GM12878 (cell line): ENCODE measurements around the gene MB. TPM values are rescaled to one million over a fixed set of nuclear protein-coding genes. Genes with fewer than 3 reads are reported as not detected.

ENCODE experiments used
- ATAC-seq: fragments of 200-7000 bp; cut with Tn5 transposase; 3 replicates; pipeline ENCODE4 v1.9.1; 2020; ENCODE audit warnings: mild to moderate bottlenecking, moderate library complexity
- BruUV-seq: library from RNA; stranded (reverse); fragments of 400-500 nt; replicated peaks from 2 replicates; lab custom pipeline; 2021; lab: Mats Ljungman, UMichigan
- CTCF ChIA-PET: fragments of 300-600 bp; sonication (Branson Sonifier 250); formaldehyde crosslinking; extraction: SDS; loops from one replicate; lab custom pipeline; 2021; ENCODE audit warnings: inconsistent platforms; lab: Yijun Ruan, JAX
- POLR2A ChIA-PET: fragments of 350-600 bp; formaldehyde crosslinking; extraction: SDS; loops from one replicate; lab custom pipeline; 2021; ENCODE audit warnings: inconsistent platforms; lab: Charles Lee
- RAD21 ChIA-PET: fragments of 300-600 bp; sonication (Branson Sonifier 250); formaldehyde crosslinking; loops from one replicate; lab custom pipeline; 2023; ENCODE audit warnings: antibody characterized with exemption; ENCODE audit not compliant: unreplicated experiment; lab: Charles Lee
- SMC1A ChIA-PET: fragments of 300-600 bp; sonication (Branson Sonifier 250); formaldehyde crosslinking; loops from one replicate; lab custom pipeline; 2023; ENCODE audit not compliant: unreplicated experiment, uncharacterized antibody; lab: Charles Lee
- DNase-seq: peaks from one replicate; pipeline ENCODE4 v3.0.0-alpha.2; 2011; ENCODE audit warnings: low read depth, low spot score
- FAIRE-seq: peaks from 3 replicates; lab custom pipeline; 2011; peaks lifted over from hg19 to GRCh38; lab: Jason Lieb, UNC
- H2AFZ ChIP-seq: 2 replicates; pipeline ENCODE4 v1.6.0; 2011; ENCODE audit warnings: low read depth, low read length, control low read depth; ENCODE audit not compliant: control insufficient read depth
- H3K27ac ChIP-seq: 2 replicates; pipeline ENCODE4 v1.5.1; 2011; ENCODE audit warnings: control low read depth; ENCODE audit not compliant: control insufficient read depth, insufficient read depth
- H3K27me3 ChIP-seq, 2 experiments: replicated peaks in 1 of 2; 2 replicates each; pipeline versions ENCODE4 v1.6.0 to v1.6.1; 2011; ENCODE audit warnings: low read length in 1 of 2; ENCODE audit not compliant: control insufficient read depth in 2 of 2, insufficient read depth in 2 of 2
- H3K36me3 ChIP-seq, 2 experiments: 2 replicates each; pipeline ENCODE4 v1.5.1; 2011; ENCODE audit warnings: low read length in 1 of 2; ENCODE audit not compliant: control insufficient read depth in 2 of 2, insufficient read depth in 2 of 2
- H3K4me1 ChIP-seq: 2 replicates; pipeline ENCODE4 v1.6.1; 2011; ENCODE audit warnings: mild to moderate bottlenecking, low read length, moderate library complexity, mixed read lengths; ENCODE audit not compliant: control insufficient read depth, insufficient read depth
- H3K4me2 ChIP-seq: 2 replicates; pipeline ENCODE4 v1.6.0; 2011; ENCODE audit warnings: control low read depth; ENCODE audit not compliant: control insufficient read depth, insufficient read depth
- H3K4me3 ChIP-seq: fragments of 200-600 bp; sonication (generic); 2 replicates; pipeline ENCODE4 v1.5.1; 2016
- H3K79me2 ChIP-seq: 2 replicates; pipeline ENCODE4 v1.6.0; 2011; ENCODE audit warnings: low read length; ENCODE audit not compliant: control insufficient read depth, insufficient read depth
- H3K9ac ChIP-seq: 2 replicates; pipeline ENCODE4 v1.8.0; 2011; ENCODE audit warnings: low read length, control low read depth, mixed read lengths; ENCODE audit not compliant: control insufficient read depth, insufficient read depth
- H3K9me3 ChIP-seq: replicated peaks from 3 replicates; pipeline ENCODE4 v1.5.1; 2011; ENCODE audit warnings: mild to moderate bottlenecking, low read length; ENCODE audit not compliant: control insufficient read depth, insufficient read depth
- H4K20me1 ChIP-seq: 2 replicates; pipeline ENCODE4 v1.6.0; 2011; ENCODE audit not compliant: control insufficient read depth, insufficient read depth
- ATF7 ChIP-seq: fragments of 450-650 bp; IDR thresholded peaks from 2 replicates; pipeline ENCODE4 v1.6.1; 2016; ENCODE audit warnings: low read depth, mild to moderate bottlenecking
- CREB1 ChIP-seq: IDR thresholded peaks from 2 replicates; pipeline ENCODE4 v1.6.1; 2012; ENCODE audit warnings: low read depth, mild to moderate bottlenecking, inconsistent platforms
- EED ChIP-seq: sonication (generic); IDR thresholded peaks from 2 replicates; pipeline ENCODE4 v1.6.1; 2016; ENCODE audit warnings: antibody characterized with exemption, low read depth
- HDAC6 ChIP-seq: fragments of 200-600 bp; sonication (generic); IDR thresholded peaks from one replicate; pipeline ENCODE4 v1.8.0; 2017; ENCODE audit warnings: antibody characterized with exemption; ENCODE audit not compliant: unreplicated experiment
- IRF4 ChIP-seq: IDR thresholded peaks from 2 replicates; pipeline ENCODE4 v1.6.1; 2011; ENCODE audit warnings: low read depth, low read length
- MTA3 ChIP-seq: IDR thresholded peaks from 2 replicates; pipeline ENCODE4 v1.6.1; 2012; ENCODE audit warnings: low read length, inconsistent platforms, borderline replicate concordance
- NRF1 ChIP-seq: conservative IDR thresholded peaks from 2 replicates; pipeline ENCODE4 v1.6.1; 2011; ENCODE audit warnings: mild to moderate bottlenecking, low read depth, low read length, improper control_type of control experiment
- RCOR1 ChIP-seq: conservative IDR thresholded peaks from 2 replicates; pipeline ENCODE4 v1.6.1; 2012; ENCODE audit warnings: low read depth, low read length, improper control_type of control experiment
- SMAD5 ChIP-seq: IDR thresholded peaks from 2 replicates; pipeline ENCODE4 v1.6.1; 2016; ENCODE audit warnings: antibody characterized with exemption, low read depth
- SPI1 ChIP-seq: IDR thresholded peaks from 2 replicates; pipeline ENCODE4 v1.6.1; 2011; ENCODE audit warnings: low read depth, mild to moderate bottlenecking, low read length, moderate library complexity, borderline replicate concordance; ENCODE audit not compliant: insufficient read depth
- ZSCAN29 ChIP-seq: fragments of 450-650 bp; IDR thresholded peaks from 2 replicates; pipeline ENCODE4 v1.6.1; 2017; ENCODE audit warnings: mild to moderate bottlenecking, moderate library complexity
- WGBS: methylation state at CpG from one replicate; pipeline ENCODE4 v1.1.6; 2016; ENCODE audit warnings: low lambda C conversion rate; ENCODE audit not compliant: insufficient replicate concordance, insufficient coverage; ENCODE audit errors: missing lambda C conversion rate; 5-methylcytosine and 5-hydroxymethylcytosine counted together
- in situ Hi-C: fragments of 300-500 bp; cut with MboI; formaldehyde crosslinking; loops from 9 replicates; pipeline ENCODE4 v1.14.3; 2018; ENCODE audit warnings: mixed read lengths
- intact Hi-C: fragments of 100-400 bp; cut with micrococcal nuclease; formaldehyde crosslinking; loops from one replicate; pipeline ENCODE4 v1.14.2; 2022; ENCODE audit not compliant: unreplicated experiment
- polyA plus RNA-seq, 11 experiments: library from polyadenylated mRNA; depleted of rRNA in 4 of 11; unstranded in 6 of 11; stranded (reverse) in 5 of 11; fragments of >200 nt; fragmentation: Nextera tagmentation in 4 of 11; fragmentation: Illumina TruSeq in 1 of 11; extraction: Ambion mirVana in 4 of 11; extraction: Trizol in 1 of 11; gene quantifications; 1 replicate in 1 of 11; 2 replicates in 10 of 11; pipeline versions ENCODE4 v1.2.1 to v1.2.3, GENCODE V29; 2011 to 2016; ENCODE audit warnings: inconsistent platforms in 2 of 11, missing spikeins in 2 of 11, low read depth in 1 of 11
- total RNA-seq, 4 experiments: library from RNA; depleted of rRNA in 3 of 4; stranded (reverse); fragments of >200 nt in 3 of 4; fragmentation: Illumina TruSeq in 1 of 4; extraction: Trizol in 1 of 4; gene quantifications; 2 replicates each; pipeline versions ENCODE4 v1.2.1 to v1.2.3, GENCODE V29; 2013 to 2021
- TF ChIP-seq, protein P1 (sequence below): fragments of 450-650 bp; IDR thresholded peaks from 2 replicates; pipeline ENCODE4 v1.6.1; 2018; ENCODE audit warnings: mild to moderate bottlenecking, low read depth, moderate library complexity; ENCODE audit not compliant: partially characterized antibody
- TF ChIP-seq, protein P2 (sequence below): fragments of 150-350 bp; IDR thresholded peaks from 2 replicates; pipeline ENCODE4 v1.6.1; 2016; ENCODE audit warnings: low read depth, low read length
- TF ChIP-seq, protein P3 (sequence below): fragments of 450-650 bp; IDR thresholded peaks from 2 replicates; pipeline ENCODE4 v1.6.1; 2017; ENCODE audit warnings: mild to moderate bottlenecking

Gene MB
- total and polyA plus RNA-seq, 10 of the 15 experiments (the other 5 are each of a cell fraction or from before 2014, with no cell fraction given) = 0.09 to 0.41 (median 0.23) TPM; not detected in 3

GRCh38 chr22:35561796-35562526 is 55.2 kb downstream of the MB start:
- DNase-seq = no peak
- Histone ChIP-seq H3K4me3 (no peak overlapping the region), H3K27ac (no peak overlapping the region), H3K36me3 (no peaks in the 10 kb centered on the region), H3K4me1 (no peaks in the 10 kb centered on the region), H4K20me1 (no peaks in the 10 kb centered on the region), H3K9ac (no peak overlapping the region), H2AFZ (no peak overlapping the region), H3K27me3 (peaks cover 0 to 4% of the 10 kb centered on the region in 2 experiments; a peak in 2 of 4 replicates), H3K4me2 (no peak overlapping the region), H3K79me2 (no peaks in the 10 kb centered on the region), H3K9me3 (no peaks in the 10 kb centered on the region; the same call in 2 of the 3 replicates)
- ChIA-PET SMC1A (no interaction called here), RAD21 (no interaction called here), POLR2A (no interaction called here), CTCF (no interaction called here)
- intact Hi-C loops = no loop called here
- no TSS peak for BruUV-seq
- peak; percentile 33; the same call in 1 of the 3 replicates for ATAC-seq
- TF ChIP-seq NRF1 (no peak), EED (no peak), SPI1 (no peak), HDAC6 (no peak), SMAD5 (no peak), MTA3 (no peak), ATF7 (no peak), IRF4 (no peak), CREB1 (no peak), ZSCAN29 (no peak), RCOR1 (no peak)
- TF ChIP-seq, protein P1, sequence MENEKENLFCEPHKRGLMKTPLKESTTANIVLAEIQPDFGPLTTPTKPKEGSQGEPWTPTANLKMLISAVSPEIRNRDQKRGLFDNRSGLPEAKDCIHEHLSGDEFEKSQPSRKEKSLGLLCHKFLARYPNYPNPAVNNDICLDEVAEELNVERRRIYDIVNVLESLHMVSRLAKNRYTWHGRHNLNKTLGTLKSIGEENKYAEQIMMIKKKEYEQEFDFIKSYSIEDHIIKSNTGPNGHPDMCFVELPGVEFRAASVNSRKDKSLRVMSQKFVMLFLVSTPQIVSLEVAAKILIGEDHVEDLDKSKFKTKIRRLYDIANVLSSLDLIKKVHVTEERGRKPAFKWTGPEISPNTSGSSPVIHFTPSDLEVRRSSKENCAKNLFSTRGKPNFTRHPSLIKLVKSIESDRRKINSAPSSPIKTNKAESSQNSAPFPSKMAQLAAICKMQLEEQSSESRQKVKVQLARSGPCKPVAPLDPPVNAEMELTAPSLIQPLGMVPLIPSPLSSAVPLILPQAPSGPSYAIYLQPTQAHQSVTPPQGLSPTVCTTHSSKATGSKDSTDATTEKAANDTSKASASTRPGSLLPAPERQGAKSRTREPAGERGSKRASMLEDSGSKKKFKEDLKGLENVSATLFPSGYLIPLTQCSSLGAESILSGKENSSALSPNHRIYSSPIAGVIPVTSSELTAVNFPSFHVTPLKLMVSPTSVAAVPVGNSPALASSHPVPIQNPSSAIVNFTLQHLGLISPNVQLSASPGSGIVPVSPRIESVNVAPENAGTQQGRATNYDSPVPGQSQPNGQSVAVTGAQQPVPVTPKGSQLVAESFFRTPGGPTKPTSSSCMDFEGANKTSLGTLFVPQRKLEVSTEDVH = no peak
- TF ChIP-seq, protein P2, sequence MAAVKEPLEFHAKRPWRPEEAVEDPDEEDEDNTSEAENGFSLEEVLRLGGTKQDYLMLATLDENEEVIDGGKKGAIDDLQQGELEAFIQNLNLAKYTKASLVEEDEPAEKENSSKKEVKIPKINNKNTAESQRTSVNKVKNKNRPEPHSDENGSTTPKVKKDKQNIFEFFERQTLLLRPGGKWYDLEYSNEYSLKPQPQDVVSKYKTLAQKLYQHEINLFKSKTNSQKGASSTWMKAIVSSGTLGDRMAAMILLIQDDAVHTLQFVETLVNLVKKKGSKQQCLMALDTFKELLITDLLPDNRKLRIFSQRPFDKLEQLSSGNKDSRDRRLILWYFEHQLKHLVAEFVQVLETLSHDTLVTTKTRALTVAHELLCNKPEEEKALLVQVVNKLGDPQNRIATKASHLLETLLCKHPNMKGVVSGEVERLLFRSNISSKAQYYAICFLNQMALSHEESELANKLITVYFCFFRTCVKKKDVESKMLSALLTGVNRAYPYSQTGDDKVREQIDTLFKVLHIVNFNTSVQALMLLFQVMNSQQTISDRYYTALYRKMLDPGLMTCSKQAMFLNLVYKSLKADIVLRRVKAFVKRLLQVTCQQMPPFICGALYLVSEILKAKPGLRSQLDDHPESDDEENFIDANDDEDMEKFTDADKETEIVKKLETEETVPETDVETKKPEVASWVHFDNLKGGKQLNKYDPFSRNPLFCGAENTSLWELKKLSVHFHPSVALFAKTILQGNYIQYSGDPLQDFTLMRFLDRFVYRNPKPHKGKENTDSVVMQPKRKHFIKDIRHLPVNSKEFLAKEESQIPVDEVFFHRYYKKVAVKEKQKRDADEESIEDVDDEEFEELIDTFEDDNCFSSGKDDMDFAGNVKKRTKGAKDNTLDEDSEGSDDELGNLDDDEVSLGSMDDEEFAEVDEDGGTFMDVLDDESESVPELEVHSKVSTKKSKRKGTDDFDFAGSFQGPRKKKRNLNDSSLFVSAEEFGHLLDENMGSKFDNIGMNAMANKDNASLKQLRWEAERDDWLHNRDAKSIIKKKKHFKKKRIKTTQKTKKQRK = no peak
- TF ChIP-seq, protein P3, sequence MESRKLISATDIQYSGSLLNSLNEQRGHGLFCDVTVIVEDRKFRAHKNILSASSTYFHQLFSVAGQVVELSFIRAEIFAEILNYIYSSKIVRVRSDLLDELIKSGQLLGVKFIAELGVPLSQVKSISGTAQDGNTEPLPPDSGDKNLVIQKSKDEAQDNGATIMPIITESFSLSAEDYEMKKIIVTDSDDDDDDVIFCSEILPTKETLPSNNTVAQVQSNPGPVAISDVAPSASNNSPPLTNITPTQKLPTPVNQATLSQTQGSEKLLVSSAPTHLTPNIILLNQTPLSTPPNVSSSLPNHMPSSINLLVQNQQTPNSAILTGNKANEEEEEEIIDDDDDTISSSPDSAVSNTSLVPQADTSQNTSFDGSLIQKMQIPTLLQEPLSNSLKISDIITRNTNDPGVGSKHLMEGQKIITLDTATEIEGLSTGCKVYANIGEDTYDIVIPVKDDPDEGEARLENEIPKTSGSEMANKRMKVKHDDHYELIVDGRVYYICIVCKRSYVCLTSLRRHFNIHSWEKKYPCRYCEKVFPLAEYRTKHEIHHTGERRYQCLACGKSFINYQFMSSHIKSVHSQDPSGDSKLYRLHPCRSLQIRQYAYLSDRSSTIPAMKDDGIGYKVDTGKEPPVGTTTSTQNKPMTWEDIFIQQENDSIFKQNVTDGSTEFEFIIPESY = no peak
- in situ Hi-C loops = no loop called here
- 32% methylated on average over 20 of the region's 20 CpGs for WGBS
- no peak for FAIRE-seq
